T-helper 22 cell (primary cell): ENCODE results near the gene SH2D4B.

ENCODE experiments used
- DNase-seq: peaks from one replicate; pipeline ENCODE4 v3.0.0-alpha.2; 2020; ENCODE audit warnings: low read depth

Gene SH2D4B

DNA sequence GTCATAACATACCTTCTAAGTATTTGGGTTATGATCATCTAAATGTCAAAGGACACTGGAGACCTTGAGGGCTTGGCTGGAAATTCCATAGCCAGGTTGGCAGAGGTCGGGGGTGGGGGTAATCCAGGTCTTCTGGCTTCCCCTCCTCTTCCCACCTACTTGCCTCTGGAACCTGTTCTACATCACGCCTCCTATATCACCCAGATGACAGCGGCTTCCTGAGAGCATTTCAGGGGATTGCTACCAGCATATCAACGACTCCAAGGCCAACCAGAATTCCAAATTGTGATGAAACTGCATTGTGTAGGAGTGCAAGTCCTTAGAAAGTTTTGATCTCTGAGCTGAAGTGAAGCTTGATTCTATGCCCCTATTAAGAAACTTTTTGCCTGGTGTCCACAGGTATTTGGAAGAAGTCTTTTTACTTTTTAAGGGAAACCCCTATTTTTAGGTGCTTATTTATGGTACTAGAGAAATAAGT lies 95.7 kb downstream of the SH2D4B start:
- no peak for DNase-seq

DNA sequence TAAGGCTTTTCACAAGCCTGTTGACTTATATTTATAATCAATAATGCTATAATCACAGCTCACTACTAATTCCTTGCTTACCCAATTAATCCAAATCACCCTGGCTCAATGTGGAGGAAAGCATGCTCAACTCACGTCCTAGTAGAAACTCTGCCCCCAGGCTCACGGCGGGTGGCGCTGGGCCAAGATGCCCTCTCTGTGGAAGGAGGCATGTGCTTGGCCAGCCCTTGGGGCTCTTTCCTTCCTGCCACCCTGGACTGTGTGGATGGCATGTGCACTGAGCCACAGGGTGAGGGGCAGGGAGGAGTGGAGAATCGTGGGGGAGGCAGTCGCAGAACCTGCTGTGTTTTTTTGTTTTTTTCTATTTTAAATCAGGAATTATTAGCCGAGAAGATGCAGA lies 96.2 kb downstream of the SH2D4B start:
- no peak for DNase-seq

DNA sequence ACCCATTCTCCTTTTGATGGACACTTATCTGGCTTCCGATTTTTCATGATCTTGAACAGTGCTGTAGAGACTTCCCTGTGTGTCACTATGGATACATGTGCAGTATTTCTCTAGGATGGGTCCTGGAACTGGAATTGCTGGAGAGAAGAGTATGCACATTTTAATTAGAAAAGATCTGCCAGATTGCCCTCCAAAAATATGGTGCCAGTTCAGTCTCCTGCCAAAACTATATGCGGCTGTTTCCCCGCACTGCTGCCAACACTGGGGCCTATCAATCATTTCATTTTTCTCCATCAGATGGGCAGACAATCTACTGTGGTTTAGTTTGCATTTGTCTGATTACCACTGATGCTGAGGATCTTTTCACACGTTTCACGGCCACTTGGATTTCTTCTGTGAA lies 105.0 kb downstream of the SH2D4B start:
- DNase-seq, result no peak

DNA sequence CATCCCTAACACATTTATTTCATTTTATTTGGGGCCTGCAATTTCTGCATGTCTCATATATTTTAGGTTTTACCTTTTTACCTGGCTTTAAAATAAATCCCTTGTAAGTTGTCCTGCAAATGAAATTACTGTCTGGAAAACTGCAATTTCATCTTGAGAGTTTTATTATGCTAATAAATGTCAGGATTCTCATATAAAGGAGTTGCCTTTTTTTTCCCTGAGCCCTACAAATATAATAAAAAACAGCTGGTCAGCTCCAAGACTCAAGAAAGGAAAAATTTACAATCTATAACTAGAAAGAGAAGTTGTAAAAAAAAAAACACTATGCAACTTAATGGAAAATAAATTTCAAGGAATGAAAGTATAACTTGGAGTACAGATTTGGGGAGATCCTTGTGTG lies 108.7 kb downstream of the SH2D4B start:
- no peak for DNase-seq

DNA sequence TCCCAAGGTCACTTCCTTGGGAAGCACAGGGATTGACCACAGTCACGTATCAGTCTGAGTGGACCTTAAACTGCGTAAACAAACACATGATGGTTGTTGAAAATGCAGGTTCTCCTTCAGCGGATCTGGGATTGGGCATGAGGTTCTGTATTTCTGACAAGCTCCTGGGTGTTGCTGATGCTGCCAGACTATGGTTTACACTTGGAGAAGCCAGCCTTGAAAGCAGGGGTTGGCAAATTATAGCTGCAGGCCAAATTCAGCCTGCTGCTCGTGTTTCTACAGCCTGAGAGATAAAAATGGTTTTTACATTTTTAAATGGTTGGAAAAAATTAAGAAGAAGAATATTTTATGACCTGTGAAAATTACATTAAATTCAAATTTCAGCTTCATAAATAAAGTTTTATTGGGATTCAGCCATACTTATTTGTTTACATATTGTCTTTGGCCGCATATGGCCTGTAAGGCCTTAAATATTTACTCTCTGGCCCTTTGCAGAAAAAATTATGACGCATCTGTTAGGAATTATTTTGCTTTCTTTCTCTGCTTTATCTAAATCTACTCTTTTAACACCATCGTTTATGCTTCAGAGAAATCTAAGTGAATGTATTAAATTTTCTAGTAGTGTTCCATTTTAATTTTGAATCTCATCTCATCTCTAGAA lies 109.6 kb downstream of the SH2D4B start:
- DNase-seq, result no peak

DNA sequence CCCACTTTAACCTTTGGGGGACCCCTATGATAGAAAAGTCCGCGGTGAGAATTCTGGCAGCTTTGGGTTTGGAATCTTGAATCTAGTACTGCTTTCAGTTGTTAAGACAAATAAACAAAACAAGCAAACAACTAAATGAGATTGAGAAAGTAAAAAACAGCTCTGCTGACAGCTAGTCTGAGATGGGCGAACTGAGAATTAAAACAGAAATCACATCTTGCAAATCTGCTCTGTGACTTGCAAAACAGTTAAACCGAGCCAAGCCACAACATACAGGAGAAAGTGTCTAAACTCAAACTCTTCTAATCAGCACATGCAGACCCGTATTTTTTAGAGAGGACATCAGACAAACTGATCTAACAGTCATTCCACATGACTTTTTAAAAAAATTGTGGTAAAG lies 110.4 kb downstream of the SH2D4B start:
- no peak for DNase-seq

DNA sequence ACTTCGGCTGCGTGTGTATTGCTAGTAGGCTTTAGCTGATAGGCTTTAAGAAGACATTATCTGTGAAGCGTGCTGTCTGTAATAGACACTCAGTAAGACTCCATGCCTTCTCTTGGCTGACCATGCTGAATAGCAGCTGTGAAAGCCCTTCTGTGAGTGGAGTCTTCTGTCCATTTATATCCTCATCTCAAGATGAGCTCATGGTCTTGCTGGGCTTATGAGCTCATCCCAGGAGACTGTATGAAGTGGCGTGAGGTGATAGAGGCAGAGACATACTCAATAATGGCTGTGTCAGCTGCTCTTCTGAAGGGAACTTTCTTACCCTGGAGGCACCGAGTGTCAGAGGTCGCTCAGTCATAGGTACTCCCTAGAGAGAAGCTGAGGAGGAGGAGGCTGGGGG lies 111.5 kb downstream of the SH2D4B start:
- DNase-seq, result no peak

DNA sequence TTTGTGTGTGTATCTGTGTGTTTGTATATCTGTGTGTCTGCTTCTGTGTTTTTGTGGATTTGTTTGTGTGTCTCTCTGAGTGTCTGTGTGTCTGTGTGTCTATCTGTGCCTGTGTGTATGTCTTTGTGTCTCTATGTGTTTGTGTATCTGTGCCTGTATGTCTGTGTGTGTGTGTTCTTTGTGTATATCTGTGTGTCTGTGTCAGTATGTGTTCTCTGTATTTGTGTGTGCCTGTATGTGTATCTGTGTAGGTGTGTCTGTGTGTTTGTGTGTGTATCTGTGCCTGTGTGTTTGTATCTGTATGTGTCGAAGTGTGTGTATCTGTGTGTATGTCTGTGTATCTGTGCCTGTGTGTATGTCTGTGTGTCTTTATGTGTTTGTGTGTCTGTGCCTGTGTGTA lies 118.2 kb downstream of the SH2D4B start:
- no peak for DNase-seq

DNA sequence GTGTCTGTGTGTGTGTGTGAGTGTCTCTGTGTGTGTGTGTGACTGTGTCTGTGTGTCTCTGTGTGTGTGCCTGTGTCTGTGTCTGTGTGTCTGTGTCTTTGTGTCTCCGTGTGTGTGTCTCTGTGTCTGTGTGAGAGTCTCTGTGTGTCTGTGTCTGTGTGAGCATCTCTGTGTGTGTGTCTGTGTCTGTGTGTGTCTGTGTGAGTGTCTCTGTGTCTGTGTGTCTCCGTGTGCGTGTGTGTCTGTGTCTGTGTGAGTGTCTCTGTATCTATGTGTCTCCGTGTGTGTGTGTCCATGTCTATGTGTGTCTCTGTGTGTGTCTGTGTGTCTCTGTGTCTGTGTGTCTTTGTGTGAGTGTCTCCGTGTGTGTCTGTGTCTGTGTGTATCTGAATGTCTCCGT lies 120.4 kb downstream of the SH2D4B start:
- DNase-seq, result no peak

DNA sequence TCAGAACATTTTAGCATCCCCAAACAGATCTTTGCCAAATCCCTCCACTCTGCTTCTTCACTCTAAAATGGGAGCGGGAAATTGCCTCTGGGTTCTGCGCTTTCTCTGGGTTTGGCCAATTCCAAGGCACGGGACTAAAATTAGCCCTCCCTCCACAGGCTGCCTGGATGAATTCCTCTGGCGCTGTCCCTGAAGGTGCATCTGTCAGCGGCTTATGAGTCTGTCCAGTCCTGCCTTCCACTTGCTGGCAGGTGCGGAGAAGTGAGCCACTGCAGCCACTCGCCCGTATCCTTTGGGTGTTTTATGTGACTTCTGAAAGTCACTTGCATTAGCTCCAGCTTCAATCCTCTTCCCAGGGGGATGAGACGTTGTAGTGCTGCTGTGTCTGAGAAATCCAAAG lies 121.6 kb downstream of the SH2D4B start:
- DNase-seq, result no peak

DNA sequence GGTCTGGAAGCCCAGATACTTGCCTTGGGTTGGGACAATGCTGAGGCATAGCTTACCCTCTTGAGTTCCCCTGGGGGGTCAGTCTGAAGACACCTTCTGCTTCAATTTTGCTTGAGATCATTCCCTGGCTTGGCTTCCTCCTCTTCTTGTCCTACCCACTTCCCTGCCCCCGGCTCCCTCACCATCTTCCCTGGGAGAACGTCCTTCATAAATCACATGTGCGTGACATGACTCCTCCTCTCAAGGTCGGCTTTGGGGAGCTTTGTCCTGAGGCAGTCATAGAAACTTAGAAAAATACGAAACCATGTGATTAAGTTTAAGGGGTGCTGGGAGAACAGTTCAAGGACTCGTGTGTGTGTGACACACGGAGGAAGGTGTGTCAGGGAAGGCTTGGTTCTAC lies 122.6 kb downstream of the SH2D4B start:
- no peak for DNase-seq

DNA sequence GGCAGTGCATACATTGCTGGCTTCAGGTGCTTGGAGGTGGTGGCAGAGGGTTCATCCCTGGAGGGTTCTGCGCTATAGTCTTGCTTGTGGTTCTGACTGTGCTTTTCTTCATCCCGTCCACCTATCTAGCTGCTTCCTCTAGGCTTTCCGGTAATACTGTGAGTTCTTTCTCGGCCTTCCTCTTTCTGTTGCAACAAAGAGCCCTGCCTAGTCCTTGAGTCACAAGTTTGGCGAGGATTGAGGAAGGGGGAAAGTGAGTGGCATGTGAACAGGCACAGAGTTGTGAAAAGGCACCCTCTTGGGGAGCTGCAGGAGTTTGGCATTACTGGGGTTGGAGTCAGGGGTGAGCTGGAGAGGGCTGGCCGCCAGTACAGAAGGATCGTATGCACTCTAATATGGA lies 123.0 kb downstream of the SH2D4B start:
- DNase-seq, result no peak

DNA sequence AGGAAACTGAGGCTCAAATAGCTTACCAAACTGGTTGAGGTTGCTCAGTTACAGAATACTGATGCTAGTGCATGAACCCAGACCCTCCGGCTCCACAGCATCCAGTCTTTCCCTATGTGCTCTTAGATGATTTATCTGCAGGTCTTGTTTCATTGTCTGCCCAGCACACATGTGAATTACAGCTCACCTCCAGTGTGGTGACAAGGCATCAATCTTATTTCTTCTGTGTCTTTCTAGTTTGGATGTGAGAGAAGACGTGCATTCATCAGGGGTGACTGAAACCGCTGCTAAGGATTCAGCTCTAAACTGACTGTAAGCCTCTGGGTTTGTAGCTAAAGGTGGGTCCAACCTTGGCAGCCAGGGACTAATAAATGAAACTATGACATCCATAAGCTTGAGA lies 123.8 kb downstream of the SH2D4B start:
- DNase-seq, result no peak

DNA sequence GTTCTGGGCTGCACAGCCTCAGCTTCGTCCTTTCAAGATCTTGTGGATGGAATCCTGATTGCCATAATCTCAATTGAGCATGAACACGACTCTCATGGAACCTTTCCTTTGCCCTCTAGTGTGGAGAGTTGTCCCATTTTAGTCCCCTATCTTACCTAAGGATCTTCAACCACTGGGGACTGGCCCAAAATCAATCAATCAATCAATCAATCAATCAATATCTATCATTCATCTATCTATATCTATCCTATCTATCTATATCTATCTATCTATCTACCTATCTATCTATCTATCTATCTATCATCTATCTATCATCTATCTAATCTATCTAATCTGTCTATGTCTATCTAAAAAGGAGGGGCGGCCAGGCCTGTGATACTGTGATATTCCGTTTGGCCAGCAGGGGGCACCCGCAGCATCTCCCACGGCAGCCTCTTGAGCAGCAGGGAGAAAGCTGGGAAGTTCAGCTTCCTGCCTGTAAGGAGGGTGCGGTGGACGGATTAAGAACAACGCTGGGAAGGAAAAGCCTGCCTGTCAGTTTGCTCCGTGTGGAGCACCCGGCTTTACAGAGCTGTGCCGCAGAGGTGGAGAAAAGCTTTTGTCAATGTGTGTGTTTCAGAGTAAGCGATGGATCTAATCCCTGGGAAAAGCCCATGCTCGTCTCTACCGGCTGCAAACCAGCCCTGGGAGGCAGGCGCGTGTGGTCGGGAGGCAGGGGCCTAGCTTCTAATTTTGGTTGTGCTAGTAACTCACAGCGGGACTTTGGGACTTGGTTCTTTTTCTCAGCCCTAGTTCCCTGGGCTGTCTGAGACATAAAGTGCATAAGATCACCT lies 124.9 kb downstream of the SH2D4B start:
- no peak for DNase-seq

DNA sequence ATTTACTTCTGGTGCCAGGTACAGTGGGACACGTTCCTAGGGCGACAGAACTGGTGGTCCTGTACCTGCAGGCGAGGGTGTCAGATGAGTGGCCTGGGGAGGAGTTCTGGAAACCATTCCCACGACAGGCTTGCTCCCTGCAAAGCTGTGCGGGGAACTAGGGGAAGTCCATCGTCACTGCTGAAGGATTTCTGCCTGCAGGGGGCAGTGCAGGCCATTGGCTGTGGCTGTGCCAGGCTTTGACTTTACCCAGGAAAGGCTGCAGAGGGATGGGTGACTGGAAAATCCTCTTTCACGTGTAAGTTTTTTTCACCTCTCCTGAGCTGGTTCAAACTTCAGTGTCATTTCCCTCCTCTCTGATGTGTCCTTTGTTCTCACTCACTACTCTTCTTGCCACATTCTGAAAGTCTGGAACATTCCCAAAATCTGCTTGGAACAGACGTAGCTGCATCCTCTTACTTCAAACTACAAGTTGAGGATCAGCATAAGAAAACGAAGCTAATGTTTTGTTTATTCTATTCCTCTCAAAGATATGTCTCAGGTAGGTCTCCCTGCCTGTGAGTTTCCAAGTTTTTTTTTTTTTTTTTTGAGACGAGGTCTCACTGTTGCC lies 126.5 kb downstream of the SH2D4B start:
- DNase-seq, result no peak

DNA sequence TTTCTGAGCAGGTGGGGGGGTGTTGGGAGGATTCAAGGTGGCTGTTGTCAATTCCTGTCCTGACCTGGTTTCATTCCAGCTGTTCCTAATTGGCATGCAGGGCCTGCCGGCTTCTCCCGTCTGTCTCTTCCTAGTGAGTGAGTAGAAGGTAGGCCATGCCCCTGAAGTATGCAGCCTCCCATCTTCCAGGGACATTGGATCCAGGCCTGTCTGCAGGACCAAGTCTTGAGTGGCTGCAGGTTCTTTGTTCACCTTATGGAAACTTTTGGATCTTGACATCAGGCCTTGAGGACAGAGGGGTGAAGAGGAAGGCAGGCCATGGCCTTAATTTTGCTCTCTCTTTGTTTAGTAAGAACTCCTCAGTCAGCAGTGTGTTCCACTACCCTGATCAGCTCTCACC lies 131.8 kb downstream of the SH2D4B start:
- DNase-seq, result no peak

DNA sequence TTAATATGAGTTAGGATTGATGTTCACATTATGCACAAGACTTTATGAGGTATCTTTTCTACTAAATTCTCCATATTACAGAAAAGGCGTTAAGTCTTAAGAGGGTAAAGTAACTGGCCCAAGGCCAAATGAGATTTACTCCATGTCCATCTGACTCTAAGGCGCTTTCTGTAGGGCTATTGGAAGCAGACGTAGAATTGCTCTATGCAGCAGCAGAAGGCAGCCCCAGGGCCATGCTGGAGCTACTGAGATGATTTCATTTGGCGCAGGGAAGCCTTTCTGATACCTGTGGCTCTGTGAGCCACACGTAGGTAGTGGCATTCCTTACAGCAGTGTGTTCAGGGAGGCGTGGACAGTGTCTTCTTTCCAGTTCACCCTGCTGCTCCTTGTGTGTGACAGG lies 133.1 kb downstream of the SH2D4B start:
- DNase-seq, result no peak

DNA sequence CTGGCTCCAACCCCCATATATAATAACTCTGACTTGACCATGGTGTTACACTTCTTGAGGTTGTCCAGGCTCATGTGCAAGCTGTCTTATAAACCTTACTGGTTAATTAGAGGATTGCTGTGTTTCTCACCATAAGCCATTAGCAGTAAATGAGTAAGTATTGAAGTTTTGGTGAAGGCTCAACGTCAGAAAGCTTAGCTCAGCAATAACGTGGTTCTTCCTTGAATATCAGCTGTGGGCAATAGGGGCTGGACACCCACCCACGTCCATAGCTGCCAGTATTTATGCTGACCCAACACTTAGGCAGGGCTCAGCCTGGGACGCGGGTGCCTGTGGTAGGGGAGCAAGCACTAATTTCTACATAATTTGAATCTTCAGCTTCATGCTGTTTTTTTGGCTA lies 134.1 kb downstream of the SH2D4B start:
- DNase-seq, result no peak

DNA sequence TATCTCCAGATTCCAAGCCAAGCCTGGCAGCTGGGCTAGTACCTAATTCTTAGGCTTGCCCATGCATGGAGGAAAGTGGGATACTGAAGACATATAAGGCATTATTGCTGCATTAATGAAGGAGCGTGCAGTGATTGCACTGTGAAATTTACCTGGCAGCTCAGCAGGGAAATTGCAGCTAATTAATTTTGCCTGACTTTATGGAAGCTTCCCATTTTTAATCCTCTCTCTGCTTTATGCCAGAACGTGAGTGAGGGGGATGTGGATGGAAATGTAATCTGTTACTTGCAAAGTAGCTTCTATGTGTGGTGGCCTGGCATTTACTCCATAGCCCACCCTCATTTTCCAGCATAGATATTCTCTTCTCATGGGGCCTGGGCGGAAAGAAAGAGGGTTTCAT lies 134.9 kb downstream of the SH2D4B start:
- DNase-seq, result no peak

DNA sequence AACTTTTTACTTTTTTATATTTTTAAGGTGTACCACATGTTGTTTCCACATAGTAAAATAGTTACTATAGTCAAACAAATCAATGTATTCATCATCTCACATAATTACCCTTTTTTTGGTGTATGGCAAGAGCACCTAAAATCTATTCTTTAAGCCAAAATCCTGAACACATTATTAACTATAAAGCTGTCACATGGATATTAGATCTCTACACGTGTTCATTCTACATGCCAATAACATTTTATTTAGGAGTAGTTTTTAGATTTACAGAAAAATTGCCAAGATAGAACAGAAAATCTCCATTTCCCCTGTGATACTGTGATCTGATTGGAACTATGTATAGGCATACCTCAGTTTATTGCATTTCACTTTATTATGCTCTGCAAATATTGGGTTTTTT lies 137.1 kb downstream of the SH2D4B start:
- DNase-seq, result no peak

DNA sequence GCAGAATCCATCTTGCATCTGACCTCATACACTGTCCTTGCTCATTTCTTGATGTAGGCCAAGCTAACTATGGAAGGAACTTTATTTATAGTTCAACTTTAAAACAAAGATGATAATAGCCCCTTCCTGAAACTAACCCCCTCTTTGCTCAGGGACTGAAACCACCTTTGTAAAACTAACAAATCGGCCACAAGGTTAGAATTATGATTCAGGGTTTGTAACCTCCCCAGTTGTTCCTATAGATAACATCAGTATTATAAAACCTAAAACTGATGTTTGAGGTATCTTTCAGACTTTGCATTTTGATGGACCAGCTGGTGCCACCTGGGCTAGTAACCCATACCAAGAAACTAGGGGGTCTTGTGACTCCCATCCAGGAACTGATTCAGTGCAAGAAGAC lies 143.4 kb downstream of the SH2D4B start:
- no peak for DNase-seq

DNA sequence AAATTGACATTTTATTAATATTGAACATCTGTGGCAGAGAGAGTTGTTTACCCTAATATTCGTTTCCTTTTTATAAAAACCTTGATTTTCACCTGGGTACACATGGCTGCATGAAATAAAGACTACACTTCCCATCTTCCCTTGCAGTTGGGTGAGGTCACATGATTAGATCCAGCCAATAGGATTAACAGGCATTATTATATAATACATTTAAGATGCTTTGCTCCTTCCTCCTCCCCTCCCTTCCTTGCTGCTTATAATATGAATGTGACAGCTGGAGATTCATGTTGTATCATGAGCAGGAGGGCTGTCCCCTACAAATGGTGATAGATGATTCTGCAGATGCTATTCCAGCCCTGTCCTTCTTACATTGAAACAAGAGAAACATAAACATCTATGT lies 146.6 kb downstream of the SH2D4B start:
- DNase-seq, result no peak

DNA sequence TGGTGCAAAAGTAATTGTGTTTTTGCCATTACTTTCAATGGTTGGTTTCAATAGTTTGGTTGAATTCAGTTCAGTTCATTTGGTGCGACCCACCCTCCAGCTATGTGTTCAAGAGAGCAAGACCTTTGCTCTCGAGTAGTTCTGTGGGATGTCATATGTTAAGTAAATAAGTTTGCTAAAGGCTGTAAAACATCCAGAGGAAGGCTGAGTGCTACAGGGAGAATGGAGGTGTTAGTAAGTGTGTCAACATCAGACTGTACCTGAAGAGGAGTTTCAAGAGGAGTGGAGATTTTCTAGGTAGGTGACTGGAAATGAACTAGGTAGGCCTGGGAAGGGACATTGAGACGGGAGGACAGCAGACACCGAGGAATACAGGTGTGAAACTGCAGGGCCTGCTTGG lies 147.7 kb downstream of the SH2D4B start:
- DNase-seq, result no peak
